SK-N-SH (cell line): ENCODE data around the gene C11orf98. TPM values are rescaled to one million over a fixed set of nuclear protein-coding genes. Genes with fewer than 3 reads are reported as not detected.

Experiments used
- CTCF ChIA-PET: fragments of 300-600, 350-600 bp; formaldehyde crosslinking; extraction: SDS; loops from one replicate; lab custom pipeline; 2021; lab: Yijun Ruan, JAX
- POLR2A ChIA-PET: fragments of 350-600 bp; sonication (Branson Sonifier 250); formaldehyde crosslinking; extraction: SDS; loops from one replicate; lab custom pipeline; 2020; ENCODE audit warnings: antibody characterized with exemption, inconsistent platforms; lab: Yijun Ruan, JAX
- DNase-seq: peaks from one replicate; pipeline ENCODE4 v3.0.0; 2012
- H2AFZ ChIP-seq: fragments of 200-600 bp; sonication (generic); 2 replicates; pipeline ENCODE4 v1.8.1; 2016; ENCODE audit warnings: antibody characterized with exemption, mild to moderate bottlenecking, low read depth
- H3F3A ChIP-seq: fragments of 200-600 bp; sonication (generic); replicated peaks from 2 replicates; pipeline ENCODE3; 2016; ENCODE audit warnings: antibody characterized with exemption, mild to moderate bottlenecking; ENCODE audit not compliant: insufficient read depth
- H3K27ac ChIP-seq, 2 experiments: fragments of 200-500 bp in 1 of 2; fragments of 200-600 bp in 1 of 2; sonication (Bioruptor generic) in 1 of 2; sonication (generic), shearing (Covaris generic) in 1 of 2; 2 replicates each; pipeline versions ENCODE4 v1.5.1 to v1.6.1; 2014 to 2016; ENCODE audit warnings: low read depth in 2 of 2, inconsistent platforms in 1 of 2, low read length in 1 of 2, mild to moderate bottlenecking in 1 of 2, mixed read lengths in 1 of 2
- H3K27me3 ChIP-seq: fragments of 200-600 bp; sonication (generic), shearing (Covaris generic); 2 replicates; pipeline ENCODE4 v1.6.1; 2016; ENCODE audit warnings: mixed run types; ENCODE audit not compliant: insufficient read depth
- H3K36me3 ChIP-seq, 2 experiments: fragments of 200-500 bp in 1 of 2; fragments of 200-600 bp in 1 of 2; sonication (Bioruptor generic) in 1 of 2; sonication (generic) in 1 of 2; replicated peaks in 1 of 2; 2 replicates each; pipeline versions ENCODE3 to v1.5.1; 2014 to 2016; ENCODE audit warnings: low read length in 1 of 2, mild to moderate bottlenecking in 1 of 2; ENCODE audit not compliant: insufficient read depth in 2 of 2, control insufficient read depth in 1 of 2
- H3K4me1 ChIP-seq, 2 experiments: fragments of 200-500 bp in 1 of 2; fragments of 200-600 bp in 1 of 2; sonication (Bioruptor generic) in 1 of 2; sonication (generic), shearing (Covaris generic) in 1 of 2; 2 replicates each; pipeline versions ENCODE4 v1.5.1 to v1.6.1; 2014 to 2016; ENCODE audit warnings: low read depth in 1 of 2, low read length in 1 of 2, mixed run types in 1 of 2; ENCODE audit not compliant: insufficient read depth in 2 of 2, control insufficient read depth in 1 of 2
- H3K4me2 ChIP-seq: fragments of 200-600 bp; sonication (generic), shearing (Covaris generic); 2 replicates; pipeline ENCODE4 v1.6.1; 2017; ENCODE audit warnings: mixed run types
- H3K4me3 ChIP-seq, 2 experiments: fragments of 200-500 bp in 1 of 2; fragments of 200-600 bp in 1 of 2; sonication (Bioruptor generic) in 1 of 2; sonication (generic), shearing (Covaris generic) in 1 of 2; 2 replicates each; pipeline versions ENCODE4 v1.5.1 to v1.8.1; 2014 to 2016; ENCODE audit warnings: low read depth in 2 of 2, inconsistent platforms in 1 of 2, low read length in 1 of 2, mild to moderate bottlenecking in 1 of 2, mixed read lengths in 1 of 2, moderate library complexity in 1 of 2
- H3K79me2 ChIP-seq: fragments of 200-600 bp; sonication (generic); 2 replicates; pipeline ENCODE4 v1.8.1; 2017; ENCODE audit warnings: mild to moderate bottlenecking; ENCODE audit not compliant: insufficient read depth
- H3K9ac ChIP-seq: fragments of 200-600 bp; sonication (generic); 2 replicates; pipeline ENCODE4 v1.6.1; 2017; ENCODE audit warnings: mixed run types
- H3K9me2 ChIP-seq: fragments of 200-600 bp; sonication (generic); 2 replicates; pipeline ENCODE4 v1.6.1; 2017; ENCODE audit warnings: mixed run types
- H3K9me3 ChIP-seq: fragments of 200-600 bp; sonication (generic); 2 replicates; pipeline ENCODE4 v1.6.1; 2017; ENCODE audit warnings: mixed run types, mild to moderate bottlenecking, moderate library complexity
- H4K20me1 ChIP-seq: fragments of 200-600 bp; sonication (generic); 2 replicates; pipeline ENCODE4 v1.6.1; 2017; ENCODE audit warnings: mild to moderate bottlenecking, mixed run types; ENCODE audit not compliant: insufficient read depth
- CHD2 ChIP-seq: fragments of 150-350 bp; IDR thresholded peaks from 2 replicates; pipeline ENCODE4 v1.6.1; 2018; ENCODE audit warnings: low read length; ENCODE audit not compliant: partially characterized antibody
- ELF1 ChIP-seq: IDR thresholded peaks from 2 replicates; pipeline ENCODE4 v1.4.0; 2012
- EP300 ChIP-seq, 2 experiments: IDR thresholded peaks; 2 replicates each; pipeline versions ENCODE4 v1.4.0 to v1.6.1; 2012; ENCODE audit warnings: borderline replicate concordance in 1 of 2, low read depth in 1 of 2, low read length in 1 of 2
- FOSL2 ChIP-seq: IDR thresholded peaks from 2 replicates; pipeline ENCODE4 v1.4.0; 2012; ENCODE audit warnings: low read depth, mild to moderate bottlenecking, moderate library complexity, borderline replicate concordance
- FOXJ3 ChIP-seq: sonication (generic); formaldehyde crosslinking; IDR thresholded peaks from 2 replicates; pipeline ENCODE4 v1.5.1; 2020; ENCODE audit warnings: mild to moderate bottlenecking, missing genetic modification reagents
- GABPA ChIP-seq: IDR thresholded peaks from 2 replicates; pipeline ENCODE4 v1.4.0; 2012; ENCODE audit warnings: low read depth, mild to moderate bottlenecking
- JUND ChIP-seq: IDR thresholded peaks from 2 replicates; pipeline ENCODE4 v1.4.0; 2012
- MEF2A ChIP-seq: IDR thresholded peaks from 2 replicates; pipeline ENCODE4 v1.4.0; 2012; ENCODE audit warnings: low read depth, borderline replicate concordance
- MXI1 ChIP-seq: IDR thresholded peaks from 2 replicates; pipeline ENCODE4 v1.6.1; 2012; ENCODE audit warnings: mild to moderate bottlenecking, low read depth, low read length, improper control_type of control experiment
- NFIC ChIP-seq: IDR thresholded peaks from 2 replicates; pipeline ENCODE4 v1.4.0; 2012; ENCODE audit warnings: borderline replicate concordance
- PBX3 ChIP-seq: IDR thresholded peaks from 2 replicates; pipeline ENCODE4; 2012
- RCOR1 ChIP-seq: fragments of 150-350 bp; IDR thresholded peaks from 2 replicates; pipeline ENCODE4 v1.6.1; 2017; ENCODE audit warnings: antibody characterized with exemption, low read length
- RFX5 ChIP-seq: IDR thresholded peaks from 2 replicates; pipeline ENCODE4 v1.6.1; 2012; ENCODE audit warnings: mild to moderate bottlenecking, improper control_type of control experiment, low read length
- SIN3A ChIP-seq: IDR thresholded peaks from 2 replicates; pipeline ENCODE4 v1.6.1; 2012; ENCODE audit warnings: low read depth, mild to moderate bottlenecking, low read length, moderate library complexity, borderline replicate concordance
- SMC3 ChIP-seq: IDR thresholded peaks from 2 replicates; pipeline ENCODE4 v1.6.1; 2012; ENCODE audit warnings: low read depth, low read length, improper control_type of control experiment
- TCF12 ChIP-seq: IDR thresholded peaks from 2 replicates; pipeline ENCODE4 v1.4.0; 2012
- TEAD4 ChIP-seq: IDR thresholded peaks from 2 replicates; pipeline ENCODE4 v1.4.0; 2012; ENCODE audit warnings: mild to moderate bottlenecking, borderline replicate concordance; ENCODE audit not compliant: insufficient read depth
- USF2 ChIP-seq: fragments of 150-350 bp; IDR thresholded peaks from 2 replicates; pipeline ENCODE4 v1.6.1; 2017; ENCODE audit warnings: antibody characterized with exemption, low read length, low read depth, borderline replicate concordance
- YY1 ChIP-seq: IDR thresholded peaks from 2 replicates; pipeline ENCODE4 v1.4.0; 2012; ENCODE audit warnings: low read depth, mild to moderate bottlenecking
- ZBTB33 ChIP-seq: IDR thresholded peaks from 2 replicates; pipeline ENCODE4 v1.4.0; 2012; ENCODE audit warnings: low read depth, borderline replicate concordance
- WGBS: methylation state at CpG from one replicate; pipeline ENCODE4 v1.1.6; 2017; ENCODE audit warnings: low lambda C conversion rate; 5-methylcytosine and 5-hydroxymethylcytosine counted together
- polyA plus RNA-seq, 3 experiments: library from polyadenylated mRNA; depleted of rRNA; stranded (reverse); fragments of >200 nt; gene quantifications; 2 replicates each; pipeline ENCODE4 v1.2.3, GENCODE V29; 2012
- TF ChIP-seq, protein P1 (sequence below): IDR thresholded peaks from 2 replicates; pipeline ENCODE4 v1.4.0; 2012; ENCODE audit warnings: low read depth, borderline replicate concordance
- TF ChIP-seq, protein P2 (sequence below): IDR thresholded peaks from 2 replicates; pipeline ENCODE4 v1.6.1; 2012; ENCODE audit warnings: mild to moderate bottlenecking, low read depth, low read length, moderate library complexity

Gene C11orf98
- polyA plus RNA-seq, 1 of the 3 experiments (the other 2 are of a cell fraction) = 126 TPM

GRCh38 chr11:62705880-62706849, 41.2 kb upstream of the C11orf98 start:
- Histone ChIP-seq H2AFZ (peak overlapping the region; percentile 64; the same call in 1 of the 2 replicates), H3K9ac (peak overlapping the region; percentile 80), H3F3A (peaks cover 29% of the 10 kb centered on the region), H3K4me1 (peaks cover 22 to 45% of the 10 kb centered on the region in 2 experiments; a peak in 3 of 4 replicates), H3K4me3 (peak overlapping the region; percentile 67 to 70), H3K9me3 (no peaks in the 10 kb centered on the region), H3K4me2 (peak overlapping the region; percentile 73), H3K27ac (peak overlapping the region; percentile 84 to 93), H3K27me3 (no peaks in the 10 kb centered on the region), H3K36me3 (peaks cover 16% of the 10 kb centered on the region in 2 experiments), H3K79me2 (peaks cover 12% of the 10 kb centered on the region; the same call in 1 of the 2 replicates), H4K20me1 (no peaks in the 10 kb centered on the region), H3K9me2 (no peaks in the 10 kb centered on the region)
- peak; percentile 97 for DNase-seq
- WGBS = 40% methylated on average over 16 of the region's 73 CpGs
- CTCF ChIA-PET = interaction anchor here (1.1 to 6.6 kb wide), 8 partner anchors 11 to 163 kb away, joined by 3 to 48 read pairs (median 4); partner anchors contain the start of genes HNRNPUL2 and TMEM179B
- POLR2A ChIA-PET = interaction anchor here (0.5 to 3.3 kb wide), 12 partner anchors 11 to 135 kb away, joined by 3 to 26 read pairs (median 4); partner anchors contain the start of genes C11orf98, CSKMT, EEF1G and HNRNPUL2
- TF ChIP-seq ELF1 (peak; percentile 52), FOXJ3 (CRISPR knock-in tag) (no peak), PBX3 (no peak), SMC3 (no peak), TEAD4 (no peak), GABPA (peak; percentile 86), RCOR1 (no peak), EP300 (IDR thresholded peaks at IDR 0.05; ENCODE audit: borderline replicate concordance in 1 of 2, low read depth in 1 of 2, low read length in 1 of 2) (no peak), FOSL2 (peak; percentile 19; the same call in 1 of the 2 replicates), RFX5 (no peak), MEF2A (no peak), MXI1 (peak; percentile 87), YY1 (peak; percentile 35; the same call in 1 of the 2 replicates), CHD2 (no peak), USF2 (no peak), ZBTB33 (no peak), TCF12 (no peak), NFIC (peak; percentile 49; the same call in 1 of the 2 replicates), SIN3A (peak; percentile 59; the same call in 1 of the 2 replicates), JUND (no peak)
- TF ChIP-seq, protein P1, sequence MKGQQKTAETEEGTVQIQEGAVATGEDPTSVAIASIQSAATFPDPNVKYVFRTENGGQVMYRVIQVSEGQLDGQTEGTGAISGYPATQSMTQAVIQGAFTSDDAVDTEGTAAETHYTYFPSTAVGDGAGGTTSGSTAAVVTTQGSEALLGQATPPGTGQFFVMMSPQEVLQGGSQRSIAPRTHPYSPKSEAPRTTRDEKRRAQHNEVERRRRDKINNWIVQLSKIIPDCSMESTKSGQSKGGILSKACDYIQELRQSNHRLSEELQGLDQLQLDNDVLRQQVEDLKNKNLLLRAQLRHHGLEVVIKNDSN = no peak
- TF ChIP-seq, protein P2, sequence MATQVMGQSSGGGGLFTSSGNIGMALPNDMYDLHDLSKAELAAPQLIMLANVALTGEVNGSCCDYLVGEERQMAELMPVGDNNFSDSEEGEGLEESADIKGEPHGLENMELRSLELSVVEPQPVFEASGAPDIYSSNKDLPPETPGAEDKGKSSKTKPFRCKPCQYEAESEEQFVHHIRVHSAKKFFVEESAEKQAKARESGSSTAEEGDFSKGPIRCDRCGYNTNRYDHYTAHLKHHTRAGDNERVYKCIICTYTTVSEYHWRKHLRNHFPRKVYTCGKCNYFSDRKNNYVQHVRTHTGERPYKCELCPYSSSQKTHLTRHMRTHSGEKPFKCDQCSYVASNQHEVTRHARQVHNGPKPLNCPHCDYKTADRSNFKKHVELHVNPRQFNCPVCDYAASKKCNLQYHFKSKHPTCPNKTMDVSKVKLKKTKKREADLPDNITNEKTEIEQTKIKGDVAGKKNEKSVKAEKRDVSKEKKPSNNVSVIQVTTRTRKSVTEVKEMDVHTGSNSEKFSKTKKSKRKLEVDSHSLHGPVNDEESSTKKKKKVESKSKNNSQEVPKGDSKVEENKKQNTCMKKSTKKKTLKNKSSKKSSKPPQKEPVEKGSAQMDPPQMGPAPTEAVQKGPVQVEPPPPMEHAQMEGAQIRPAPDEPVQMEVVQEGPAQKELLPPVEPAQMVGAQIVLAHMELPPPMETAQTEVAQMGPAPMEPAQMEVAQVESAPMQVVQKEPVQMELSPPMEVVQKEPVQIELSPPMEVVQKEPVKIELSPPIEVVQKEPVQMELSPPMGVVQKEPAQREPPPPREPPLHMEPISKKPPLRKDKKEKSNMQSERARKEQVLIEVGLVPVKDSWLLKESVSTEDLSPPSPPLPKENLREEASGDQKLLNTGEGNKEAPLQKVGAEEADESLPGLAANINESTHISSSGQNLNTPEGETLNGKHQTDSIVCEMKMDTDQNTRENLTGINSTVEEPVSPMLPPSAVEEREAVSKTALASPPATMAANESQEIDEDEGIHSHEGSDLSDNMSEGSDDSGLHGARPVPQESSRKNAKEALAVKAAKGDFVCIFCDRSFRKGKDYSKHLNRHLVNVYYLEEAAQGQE = 0 out of 2 replicates have a peak, but pooled peaks have one; percentile 24
